Psoas muscle (tissue), 8 donors: ENCODE data around the gene STX12. TPM values are rescaled to one million over a fixed set of nuclear protein-coding genes. Genes with fewer than 3 reads are reported as not detected.
"Not testable (repeated sequence)": the region's sequence is repeated elsewhere in the genome, so short reads cannot be mapped to it uniquely, and the experiment has no call there.

ENCODE experiments used
- ATAC-seq, 4 donors: fragments of 200-7000 bp; cut with Tn5 transposase; one replicate each; pipeline ENCODE4 v1.9.1; 2020; ENCODE audit warnings: moderate library complexity in 3 of 4, mild to moderate bottlenecking in 2 of 4
- DNase-seq, 2 donors: peaks; one replicate each; pipeline ENCODE4 v3.0.0-alpha.2; 2020
- H3K27ac ChIP-seq: fragments of 200-600 bp; one replicate; pipeline ENCODE4 v1.8.0; 2022
- H3K27me3 ChIP-seq, 3 donors: fragments of 200-600 bp in 1 of 3; one replicate each; pipeline versions ENCODE4 v1.6.1 to v1.8.0; 2013 to 2022; ENCODE audit warnings: low read length in 2 of 3, mild to moderate bottlenecking in 2 of 3, moderate library complexity in 1 of 3; ENCODE audit not compliant: insufficient read depth in 3 of 3
- H3K36me3 ChIP-seq, 2 donors: fragments of 200-600 bp in 1 of 2; one replicate each; pipeline versions ENCODE4 v1.6.1 to v1.8.0; 2013 to 2022; ENCODE audit warnings: low read depth in 1 of 2, mild to moderate bottlenecking in 1 of 2, moderate library complexity in 1 of 2; ENCODE audit not compliant: insufficient read depth in 1 of 2
- H3K4me1 ChIP-seq: fragments of 200-600 bp; one replicate; pipeline ENCODE4 v1.8.0; 2022
- H3K4me3 ChIP-seq: fragments of 200-600 bp; one replicate; pipeline ENCODE4 v1.8.0; 2022; ENCODE audit warnings: mild to moderate bottlenecking
- H3K9me3 ChIP-seq: fragments of 200-600 bp; one replicate; pipeline ENCODE4 v1.8.0; 2022
- CTCF ChIP-seq: fragments of 200-600 bp; IDR thresholded peaks from one replicate; pipeline ENCODE4 v1.8.0; 2022; ENCODE audit warnings: antibody characterized with exemption
- WGBS, 3 donors: extraction: QIAGEN DNeasy Blood & Tissue Kit; methylation state at CpG; one replicate each; pipeline versions ENCODE4 v1.1.6 to v1.1.7; 2013; 5-methylcytosine and 5-hydroxymethylcytosine counted together
- intact Hi-C, 2 donors: fragments of 100-400 bp; cut with DNase I; formaldehyde crosslinking; loops; one replicate each; pipeline versions ENCODE4 v1.11.0 to v1.14.2; 2022
- polyA plus RNA-seq, 3 donors: library from polyadenylated mRNA; stranded (reverse); fragments of 200-250 nt; gene quantifications; one replicate each; pipeline ENCODE4 v1.2.3, GENCODE V29; 2013
- total RNA-seq, 4 donors: library from RNA; stranded (reverse); fragmentation: NEBNext Ultra II Directional in 2 of 4; extraction: Animal tissue kit (Norgen Biotek cat#: 25700) in 2 of 4; gene quantifications; one replicate each; pipeline versions ENCODE4 v1.2.1 to v1.2.4, GENCODE V29; 2021 to 2023
- donor health status: healthy with polysubstance abuse.
- donor health status: DM: no; HTN: no; CAD: no; lungs with moderate emphysema.
- donor health status: Bipolar disorder and iron deficiency.
- donor health status: healthy.
- donor health status: DM: yes; HTN: yes; CAD: no.
- donor health status: DM: no; HTN: no; CAD: no.
- donor health status: DM: no; HTN: no; CAD: no.
- donor health status: DM: yes; HTN: yes; CAD: no.

The STX12 gene
- total and polyA plus RNA-seq, 7 donors = 14.5 to 33.6 (median 24.7) TPM

- WGBS, 3 donors = 62 to 67% (median 63%) methylated on average over 12 of the region's 12 CpGs
- DNase-seq (no peak), ATAC-seq (no peak)
- intact Hi-C loops = loop anchor here (5.0 kb wide), 1 partner anchor 121 kb away; no protein-coding TSS in a partner anchor
- TF ChIP-seq CTCF = no peak
- Histone ChIP-seq H3K27me3 (no peaks in the 10 kb centered on the region), H3K9me3 (no peaks in the 10 kb centered on the region), H3K36me3 (peaks cover 1 to 2% of the 10 kb centered on the region in 2 donors), H3K4me1 (no peaks in the 10 kb centered on the region), H3K27ac (no peak overlapping the region), H3K4me3 (no peak overlapping the region)
These were observed 83.7 kb downstream of the STX12 start for GRCh38 chr1:27856561-27857343.

- intact Hi-C loops = loop anchor here (5.0 kb wide), 1 partner anchor 120 kb away; no protein-coding TSS in a partner anchor
- not testable (repeated sequence) for H3K27ac ChIP-seq, H3K4me3 ChIP-seq, DNase-seq, H3K36me3 ChIP-seq, H3K27me3 ChIP-seq, H3K4me1 ChIP-seq, H3K9me3 ChIP-seq
- peak in 1 of 4 donors; percentile 16 for ATAC-seq
- 77 to 87% (median 85%) methylated on average over 11 of the region's 11 CpGs for WGBS, 3 donors
These were observed 84.5 kb downstream of the STX12 start for GRCh38 chr1:27857552-27857951.

- WGBS, 3 donors = 18 to 30% (median 23%) methylated on average over 10 of the region's 10 CpGs
- peak; percentile 81 to 91 (median 87) for ATAC-seq
- peak; percentile 82 to 85 for DNase-seq
- Histone ChIP-seq H3K4me3 (no peak overlapping the region), H3K27me3 (no peaks in the 10 kb centered on the region), H3K27ac (no peak overlapping the region), H3K36me3 (no peaks in the 10 kb centered on the region), H3K9me3 (no peaks in the 10 kb centered on the region), H3K4me1 (no peaks in the 10 kb centered on the region)
- intact Hi-C loops = loop anchor here (5.0 kb wide), 1 partner anchor 119 kb away; no protein-coding TSS in a partner anchor
- peak; percentile 87 for TF ChIP-seq CTCF
These were observed 85.3 kb downstream of the STX12 start for GRCh38 chr1:27858072-27858948.

- ATAC-seq (no peak), DNase-seq (no peak)
- WGBS, 3 donors = 65 to 83% (median 75%) methylated on average over 14 of the region's 14 CpGs
- H3K4me3 ChIP-seq = no peak overlapping the region
- H3K4me1 ChIP-seq = no peaks in the 10 kb centered on the region
- no peak for TF ChIP-seq CTCF
- intact Hi-C loops = loop anchor here (5.0 kb wide), 1 partner anchor 118 kb away; no protein-coding TSS in a partner anchor
- no peaks in the 10 kb centered on the region for H3K27me3 ChIP-seq
- no peaks in the 10 kb centered on the region for H3K9me3 ChIP-seq
- H3K27ac ChIP-seq = no peak overlapping the region
- no peaks in the 10 kb centered on the region for H3K36me3 ChIP-seq
These were observed 86.0 kb downstream of the STX12 start for GRCh38 chr1:27858949-27859576.
